Adipocyte (in vitro differentiated cells): Measurements from ENCODE around the gene SEC31A.
A peak's percentile ranks its signal among the peaks of the same experiment; 100 is the strongest.
"Not testable (repeated sequence)": the region's sequence is repeated elsewhere in the genome, so short reads cannot be mapped to it uniquely, and the experiment has no call there.

ENCODE experiments used
- DNase-seq: peaks from one replicate; pipeline ENCODE4 v3.0.0-alpha.2; 2015; ENCODE audit warnings: low read depth
- H3K27me3 ChIP-seq: replicated peaks from 2 replicates; pipeline ENCODE4 v1.7.0; 2013; ENCODE audit warnings: mild to moderate bottlenecking, low read length, moderate library complexity; ENCODE audit not compliant: control insufficient read depth, insufficient read depth
- H3K36me3 ChIP-seq: 2 replicates; pipeline ENCODE4 v1.7.0; 2013; ENCODE audit warnings: low read length, mild to moderate bottlenecking, moderate library complexity; ENCODE audit not compliant: control insufficient read depth, insufficient read depth, severe bottlenecking
- H3K4me1 ChIP-seq: 2 replicates; pipeline ENCODE4 v1.7.0; 2013; ENCODE audit warnings: mild to moderate bottlenecking, low read length, moderate library complexity; ENCODE audit not compliant: control insufficient read depth, insufficient read depth
- H3K4me3 ChIP-seq: 2 replicates; pipeline ENCODE4 v1.7.0; 2013; ENCODE audit warnings: mild to moderate bottlenecking, low read length, moderate library complexity
- H3K9ac ChIP-seq: 2 replicates; pipeline ENCODE4 v1.7.0; 2013; ENCODE audit warnings: mild to moderate bottlenecking, low read length, moderate library complexity
- H3K9me3 ChIP-seq: 2 replicates; pipeline ENCODE4 v1.7.0; 2013; ENCODE audit warnings: mild to moderate bottlenecking, low read length, moderate library complexity; ENCODE audit not compliant: control insufficient read depth

The SEC31A gene

GRCh38 chr4:82890901-82891706, at the start of gene SEC31A:
Gene SEC31A, minus strand, starts transcription at chr4:82891153. Its CDS starts 9,217 bp downstream, at chr4:82881936.
- Histone ChIP-seq H3K4me1 (peaks cover 50% of the 10 kb centered on the region), H3K27me3 (no peaks in the 10 kb centered on the region), H3K36me3 (peaks cover 23% of the 10 kb centered on the region), H3K4me3 (peak within 1 kb of the TSS; percentile 99), H3K9me3 (no peaks in the 10 kb centered on the region), H3K9ac (peak within 1 kb of the TSS; percentile 100)
- peak; percentile 99 for DNase-seq

GRCh38 chr4:82939414-82939813, 48.5 kb upstream of the SEC31A start:
- H3K4me3 ChIP-seq: no peak overlapping the region
- DNase-seq: no peak

GRCh38 chr4:82934441-82934840, 43.5 kb upstream of the SEC31A start:
- no peak overlapping the region for H3K9ac ChIP-seq
- no peak overlapping the region for H3K4me3 ChIP-seq
- no peak for DNase-seq
- no peaks in the 10 kb centered on the region for H3K4me1 ChIP-seq
- H3K36me3 ChIP-seq: peaks cover 53% of the 10 kb centered on the region
- H3K9me3 ChIP-seq: no peaks in the 10 kb centered on the region
- no peaks in the 10 kb centered on the region for H3K27me3 ChIP-seq

More at GRCh38 chr4:82939414-82939813, 48.5 kb upstream of the SEC31A start:
- H3K36me3 ChIP-seq: peaks cover 47% of the 10 kb centered on the region
- H3K4me1 ChIP-seq: no peaks in the 10 kb centered on the region
- H3K27me3 ChIP-seq: no peaks in the 10 kb centered on the region
- no peak overlapping the region for H3K9ac ChIP-seq
- H3K9me3 ChIP-seq: no peaks in the 10 kb centered on the region

GRCh38 chr4:82930848-82931755, 40.1 kb upstream of the SEC31A start:
- DNase-seq: no peak
- Histone ChIP-seq H3K9me3 (no peaks in the 10 kb centered on the region), H3K4me3 (no peak overlapping the region), H3K9ac (no peak overlapping the region), H3K4me1 (no peaks in the 10 kb centered on the region), H3K27me3 (no peaks in the 10 kb centered on the region), H3K36me3 (peaks cover 38% of the 10 kb centered on the region)

- Histone ChIP-seq H3K4me1 (peaks cover 9% of the 10 kb centered on the region), H3K4me3 (no peak overlapping the region), H3K9ac (no peak overlapping the region), H3K9me3 (no peaks in the 10 kb centered on the region), H3K36me3 (peaks cover 9% of the 10 kb centered on the region), H3K27me3 (no peaks in the 10 kb centered on the region)
- no peak for DNase-seq
Measured at GRCh38 chr4:82921795-82922194, 30.8 kb upstream of the SEC31A start.

GRCh38 chr4:82919386-82919785, 28.4 kb upstream of the SEC31A start:
- no peak overlapping the region for H3K9ac ChIP-seq
- peaks cover 5% of the 10 kb centered on the region for H3K36me3 ChIP-seq
- H3K4me3 ChIP-seq: no peak overlapping the region
- H3K27me3 ChIP-seq: no peaks in the 10 kb centered on the region
- DNase-seq: no peak
- H3K9me3 ChIP-seq: no peaks in the 10 kb centered on the region
- peaks cover 9% of the 10 kb centered on the region for H3K4me1 ChIP-seq

- Histone ChIP-seq H3K4me3 (no peak overlapping the region), H3K27me3 (no peaks in the 10 kb centered on the region), H3K4me1 (peaks cover 16% of the 10 kb centered on the region), H3K36me3 (peaks cover 5% of the 10 kb centered on the region), H3K9ac (no peak overlapping the region), H3K9me3 (no peaks in the 10 kb centered on the region)
- no peak for DNase-seq
Measured at GRCh38 chr4:82918091-82918490, 27.1 kb upstream of the SEC31A start.

- not testable (repeated sequence) for H3K4me1 ChIP-seq, DNase-seq, H3K36me3 ChIP-seq, H3K9ac ChIP-seq, H3K4me3 ChIP-seq, H3K27me3 ChIP-seq, H3K9me3 ChIP-seq
Measured at GRCh38 chr4:82913968-82914367, 23.0 kb upstream of the SEC31A start.

- Histone ChIP-seq H3K9me3 (no peaks in the 10 kb centered on the region), H3K27me3 (no peaks in the 10 kb centered on the region), H3K4me3 (no peak overlapping the region), H3K9ac (no peak overlapping the region), H3K4me1 (peaks cover 8% of the 10 kb centered on the region), H3K36me3 (peaks cover 5% of the 10 kb centered on the region)
- DNase-seq: peak; percentile 36
Measured at GRCh38 chr4:82913305-82913704, 22.4 kb upstream of the SEC31A start.

- Histone ChIP-seq H3K9me3 (no peaks in the 10 kb centered on the region), H3K9ac (no peak overlapping the region), H3K27me3 (no peaks in the 10 kb centered on the region), H3K4me3 (no peak overlapping the region), H3K4me1 (peaks cover 11% of the 10 kb centered on the region), H3K36me3 (peaks cover 13% of the 10 kb centered on the region)
- no peak for DNase-seq
Measured at GRCh38 chr4:82909326-82909725, 18.4 kb upstream of the SEC31A start.

- H3K9me3 ChIP-seq: no peaks in the 10 kb centered on the region
- no peak for DNase-seq
- H3K36me3 ChIP-seq: peaks cover 13% of the 10 kb centered on the region
- H3K4me1 ChIP-seq: peaks cover 7% of the 10 kb centered on the region
- no peak overlapping the region for H3K4me3 ChIP-seq
- no peaks in the 10 kb centered on the region for H3K27me3 ChIP-seq
- no peak overlapping the region for H3K9ac ChIP-seq
Measured at GRCh38 chr4:82906469-82906868, 15.5 kb upstream of the SEC31A start.
